CD4-positive, alpha-beta T cell treated with Interleukin-4 for 1 hour (primary cell): ENCODE data around the gene GSE1.

Experiments
- DNase-seq, 2 donors: peaks; one replicate each; pipeline ENCODE4 v3.0.0-alpha.2; 2020 to 2022

Gene GSE1

DNA sequence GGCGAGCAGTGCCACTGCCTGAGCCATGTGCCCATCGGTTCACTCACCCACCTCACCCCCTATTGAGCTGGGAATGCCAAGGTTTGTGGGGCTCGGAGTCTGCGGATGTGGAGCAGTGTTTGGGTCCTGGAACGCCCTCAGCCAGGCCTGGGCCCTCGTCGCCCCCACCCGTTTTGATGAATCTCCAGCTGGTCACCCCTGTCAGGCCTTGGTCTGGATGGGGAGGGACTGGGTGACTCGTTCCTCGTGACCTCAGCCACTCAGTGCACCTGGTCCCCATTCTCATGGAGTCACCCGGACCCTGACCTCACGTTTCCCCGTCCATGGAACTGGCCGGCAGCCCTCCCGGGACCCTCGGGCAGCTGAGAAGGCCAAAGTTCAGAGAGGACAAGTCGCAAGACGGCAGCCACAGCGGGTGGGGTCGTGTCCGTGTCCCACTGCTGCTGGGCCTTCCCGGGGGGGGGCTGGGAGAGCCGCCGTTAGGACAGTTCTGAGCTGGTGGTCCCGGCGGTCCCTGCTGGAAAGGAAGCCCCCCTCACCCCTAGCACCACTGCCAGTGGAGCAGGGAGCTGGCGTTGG, 23.2 kb downstream of the GSE1 start:
- no peak for DNase-seq

DNA sequence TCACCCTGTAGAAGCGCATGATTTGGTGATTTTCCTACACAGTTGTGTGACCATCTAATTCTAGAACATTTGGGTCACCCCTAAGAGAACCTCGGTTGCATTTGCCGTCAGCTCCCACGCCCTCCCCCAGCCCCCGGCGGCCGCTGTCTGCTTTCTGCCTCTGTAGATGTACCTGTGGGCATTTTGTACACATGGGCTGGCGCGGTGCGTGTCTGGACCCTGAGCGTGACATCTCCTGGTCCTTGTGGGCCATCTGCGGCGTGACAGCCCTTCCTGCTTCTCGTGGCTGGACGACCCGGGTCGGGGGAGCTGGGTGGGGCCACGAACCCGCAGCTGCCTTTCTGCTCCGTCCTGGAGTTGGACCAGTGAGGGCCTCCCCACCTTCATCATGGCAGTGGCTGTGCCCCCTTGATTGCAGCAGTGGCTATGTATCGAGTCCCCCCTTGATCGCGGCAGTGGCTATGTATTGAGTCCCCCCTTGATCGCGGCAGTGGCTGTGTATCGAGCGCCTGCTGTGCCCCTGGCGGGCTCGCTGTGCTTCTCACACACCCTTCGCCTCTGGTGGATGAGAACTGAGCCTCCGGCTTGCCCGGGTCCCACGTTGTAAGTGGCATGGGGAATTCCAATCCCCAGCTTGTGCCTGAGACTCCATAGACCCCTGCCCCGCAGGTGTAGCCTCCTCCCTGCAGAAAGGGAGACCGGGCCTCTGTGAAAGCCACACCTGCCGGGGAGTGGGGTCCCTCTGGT, 24.1 kb downstream of the GSE1 start:
- DNase-seq: no peak

DNA sequence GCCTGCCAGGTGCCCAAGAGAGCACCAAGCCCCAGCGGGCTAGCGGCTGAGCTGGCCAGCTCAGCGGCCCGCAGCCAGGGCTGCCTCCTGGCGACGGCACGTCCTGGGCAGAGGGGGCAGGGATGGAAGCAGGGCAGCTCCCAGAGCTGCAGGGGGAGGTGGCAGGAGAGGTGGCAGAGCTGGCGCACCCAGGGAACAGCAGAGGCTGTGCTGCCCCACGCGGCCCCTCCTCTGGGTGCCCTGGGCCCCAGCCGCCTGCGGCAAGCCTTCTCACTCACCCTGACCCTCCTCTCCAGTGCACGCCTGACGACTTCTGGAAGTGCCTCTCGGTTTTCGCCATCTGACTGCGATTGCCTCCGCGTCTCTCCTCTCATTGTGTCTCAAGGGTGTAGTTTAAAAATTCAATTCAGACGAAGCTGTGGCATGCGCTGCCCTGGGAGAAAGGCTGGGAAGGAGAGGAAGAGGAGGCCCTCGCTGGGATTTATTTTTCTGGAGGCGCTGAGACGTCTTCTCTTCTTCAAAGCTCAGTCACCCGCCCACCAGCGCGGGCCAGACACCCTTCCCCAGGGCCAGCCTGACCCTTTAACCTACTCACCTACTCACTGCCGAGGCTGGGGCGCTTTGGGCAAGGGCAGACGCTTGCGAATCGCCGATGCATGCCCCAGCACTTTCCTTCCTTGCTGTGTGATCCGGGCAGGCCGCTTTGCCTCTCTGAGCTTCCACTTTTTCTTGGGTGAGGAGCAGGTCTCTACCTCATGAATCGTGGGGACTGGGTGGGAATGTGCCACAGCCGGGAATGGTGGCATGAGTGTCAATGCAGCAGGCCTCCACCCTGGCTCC, 24.9 kb downstream of the GSE1 start:
- no peak for DNase-seq

DNA sequence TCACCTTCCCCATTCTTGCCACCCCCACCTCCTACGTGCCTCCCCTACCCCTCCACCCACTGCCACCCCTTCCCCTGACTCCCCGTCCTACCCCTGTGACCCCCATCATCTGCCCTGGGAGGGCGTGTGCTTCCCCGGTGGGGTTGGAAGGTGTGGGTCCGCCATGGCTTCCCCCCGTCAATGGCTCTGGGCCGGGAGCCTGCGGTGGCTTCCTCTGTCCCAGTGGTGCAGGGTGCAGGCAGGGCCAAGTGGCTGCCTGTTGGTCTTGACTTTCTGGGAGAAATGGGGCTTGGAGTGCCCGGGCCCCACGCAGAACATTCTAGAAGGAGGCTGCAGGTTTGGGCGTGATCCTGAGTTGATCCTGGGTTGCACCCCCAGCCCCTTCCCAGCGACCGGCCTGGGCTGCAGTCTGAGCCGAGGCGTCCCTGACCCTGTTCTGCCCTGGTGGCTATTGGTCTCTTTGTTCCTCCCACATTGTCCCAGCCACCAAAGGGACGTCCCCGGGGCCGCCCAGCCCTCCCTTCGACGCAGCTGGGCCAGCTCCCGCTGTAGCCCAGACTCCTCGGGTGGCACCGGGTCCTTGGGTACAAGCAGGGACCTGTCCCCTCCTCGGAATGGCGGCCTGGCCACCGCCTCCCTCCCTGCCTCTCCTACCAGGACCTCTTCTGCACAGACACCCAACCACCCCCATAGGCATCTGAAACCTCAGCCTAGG, 25.7 kb downstream of the GSE1 start:
- no peak for DNase-seq

DNA sequence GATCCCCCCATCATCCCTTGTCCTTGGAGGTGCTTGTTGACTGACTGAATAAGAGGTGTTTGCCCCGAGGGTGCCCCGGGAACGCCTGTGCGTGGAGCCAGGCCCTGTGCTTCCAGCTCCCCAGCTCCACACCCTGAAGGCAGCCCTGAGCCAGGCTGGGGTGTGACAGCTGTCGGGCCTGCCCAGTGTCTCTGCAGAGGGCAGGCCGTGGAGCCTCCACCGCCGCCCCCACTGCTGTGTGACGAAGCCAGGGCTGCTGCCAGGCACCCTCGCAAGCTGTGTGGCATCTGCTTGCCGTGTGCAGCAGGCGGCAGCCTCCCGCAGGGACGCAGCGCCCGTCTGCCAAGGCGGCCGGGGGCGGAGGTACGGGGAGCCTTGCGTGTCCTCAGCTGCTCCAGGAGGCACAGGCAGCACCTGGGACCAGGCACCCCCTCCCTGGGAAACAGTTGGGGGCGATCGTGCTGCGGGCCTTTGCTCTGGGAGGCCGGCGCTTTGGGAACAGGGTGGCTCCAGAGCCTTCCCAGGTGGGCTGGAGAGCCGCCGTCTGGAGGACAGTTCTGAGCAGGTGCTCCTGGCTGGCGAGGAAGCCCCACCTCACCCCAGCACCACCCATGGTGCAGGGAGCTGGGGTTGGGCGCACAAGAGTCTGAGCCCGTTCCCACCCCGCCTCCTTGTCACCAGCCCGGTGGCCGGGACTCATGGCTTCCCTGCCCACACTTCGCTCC, 26.6 kb downstream of the GSE1 start:
- no peak for DNase-seq

DNA sequence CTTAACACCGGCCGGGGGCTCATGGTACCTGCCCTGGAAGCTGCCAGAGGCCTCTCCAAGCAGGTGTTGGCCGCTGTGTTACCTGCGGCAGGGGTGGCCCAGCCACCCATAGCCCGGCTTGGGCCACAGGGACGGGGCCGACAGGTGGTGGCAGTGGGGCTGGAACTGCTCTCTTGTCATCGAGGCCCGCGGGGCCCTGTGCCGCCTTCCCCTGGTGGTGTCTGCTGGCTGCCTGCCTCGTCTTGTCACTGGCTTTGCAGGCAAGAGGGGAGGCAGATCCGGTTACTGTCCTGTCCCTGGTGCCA, 27.1 kb downstream of the GSE1 start:
- no peak for DNase-seq

DNA sequence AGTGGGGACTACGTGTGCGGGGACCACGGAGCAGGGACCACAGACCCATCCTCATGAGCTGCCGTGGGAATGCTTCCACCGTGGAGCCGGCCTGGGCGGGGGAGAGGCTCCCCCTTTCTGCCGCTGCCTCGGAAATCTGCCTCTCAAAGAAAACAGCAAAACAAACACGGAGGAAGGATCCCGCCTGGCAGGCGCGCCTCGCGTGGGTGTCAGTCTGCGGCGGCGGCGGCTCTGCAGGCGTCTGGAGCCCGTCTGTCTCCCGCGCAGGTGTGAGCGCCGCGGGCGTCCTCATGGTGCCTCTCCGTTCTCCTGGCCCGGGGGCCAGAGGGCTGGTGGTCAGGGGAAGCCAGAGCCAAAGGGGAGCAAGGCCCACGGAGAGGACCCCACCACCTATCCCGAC, 27.5 kb downstream of the GSE1 start:
- DNase-seq: no peak

DNA sequence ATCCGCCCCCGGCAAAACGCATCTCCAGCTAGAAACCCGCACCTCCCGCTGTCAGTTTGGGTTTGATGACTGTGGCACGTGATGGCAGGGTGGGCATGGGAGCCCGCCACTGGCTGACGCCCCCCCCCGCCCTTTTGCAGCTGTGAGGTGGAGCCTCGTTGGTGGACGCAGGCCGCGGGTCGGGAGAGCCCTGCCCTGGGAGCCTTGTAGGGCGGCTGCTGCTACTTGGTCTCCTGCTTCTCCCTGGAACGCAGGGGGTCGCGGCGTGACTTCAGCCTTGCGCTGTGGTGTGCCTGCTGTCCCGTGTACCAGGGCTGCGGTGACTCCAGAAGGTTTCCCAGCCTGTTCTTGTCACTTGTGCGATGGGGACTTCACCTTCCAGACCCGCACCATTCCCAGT, 28.2 kb downstream of the GSE1 start:
- no peak for DNase-seq

DNA sequence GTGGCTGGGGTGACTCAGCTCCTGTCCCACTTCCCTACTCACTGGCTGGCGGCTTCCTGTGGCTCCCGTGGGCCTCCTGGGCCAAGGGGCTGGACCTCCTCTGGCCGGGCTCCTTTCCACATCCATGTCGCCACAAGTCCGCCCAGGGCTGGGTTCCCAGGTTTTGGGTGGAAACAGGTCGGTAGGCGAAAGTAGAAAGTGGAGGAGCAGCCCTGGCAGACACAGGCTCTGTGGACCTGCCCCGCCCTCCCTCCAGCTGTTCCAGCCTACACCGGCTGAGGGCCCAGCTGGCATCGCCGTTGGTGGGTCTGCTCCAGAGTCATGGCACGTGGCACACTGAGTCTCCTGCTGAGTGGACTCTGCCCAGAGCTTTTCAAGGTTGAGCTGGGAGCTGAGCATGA, 28.7 kb downstream of the GSE1 start:
- no peak for DNase-seq

DNA sequence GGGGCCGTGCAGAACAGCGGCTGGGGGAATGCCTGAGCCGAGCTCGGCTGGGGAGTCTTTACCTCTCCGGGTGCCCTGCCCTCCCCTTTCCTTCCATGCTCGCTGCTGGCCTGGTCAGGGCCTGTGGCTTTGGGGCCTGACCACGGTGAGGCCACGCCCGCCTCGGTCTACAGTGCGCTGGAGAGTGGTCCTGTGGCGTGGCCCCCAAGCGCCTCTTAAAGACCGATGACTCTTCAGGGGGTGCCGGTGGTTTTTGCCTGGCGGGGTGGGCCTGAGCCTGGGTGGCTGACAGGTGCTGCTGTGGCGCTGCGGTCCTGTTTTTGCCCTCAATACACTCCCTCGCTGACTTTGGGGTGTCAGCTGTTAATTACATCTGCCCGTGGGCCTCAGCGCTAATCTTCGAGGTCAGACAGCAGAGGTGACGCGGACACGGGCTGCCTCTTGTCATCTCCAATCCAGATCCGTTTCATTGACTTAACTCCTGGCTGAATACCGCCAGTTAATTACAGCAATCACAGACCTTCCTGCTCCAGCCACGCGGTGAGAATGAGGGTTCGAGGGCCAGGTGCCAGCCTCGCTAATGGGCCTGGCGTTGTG, 29.7 kb downstream of the GSE1 start:
- DNase-seq: no peak

DNA sequence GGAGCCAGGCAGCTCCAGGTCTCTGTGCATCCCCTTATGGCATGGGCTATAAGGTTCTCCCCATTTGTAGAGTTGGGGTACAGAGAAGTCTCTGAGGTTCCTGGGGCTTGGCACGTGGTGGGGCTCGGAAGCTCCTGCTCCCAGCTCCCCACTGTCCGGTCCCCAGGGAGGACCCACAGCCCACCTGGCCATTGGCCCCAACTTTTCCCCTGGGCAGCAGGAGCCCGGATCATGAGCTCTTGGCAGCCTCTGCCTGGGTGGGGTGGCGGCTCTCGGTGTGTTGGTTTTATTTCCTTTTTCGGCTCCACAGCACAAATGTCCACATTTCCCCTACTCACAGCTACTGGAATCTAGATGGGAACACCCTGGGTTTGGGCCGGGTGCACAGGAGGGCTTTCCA, 30.5 kb downstream of the GSE1 start:
- no peak for DNase-seq

DNA sequence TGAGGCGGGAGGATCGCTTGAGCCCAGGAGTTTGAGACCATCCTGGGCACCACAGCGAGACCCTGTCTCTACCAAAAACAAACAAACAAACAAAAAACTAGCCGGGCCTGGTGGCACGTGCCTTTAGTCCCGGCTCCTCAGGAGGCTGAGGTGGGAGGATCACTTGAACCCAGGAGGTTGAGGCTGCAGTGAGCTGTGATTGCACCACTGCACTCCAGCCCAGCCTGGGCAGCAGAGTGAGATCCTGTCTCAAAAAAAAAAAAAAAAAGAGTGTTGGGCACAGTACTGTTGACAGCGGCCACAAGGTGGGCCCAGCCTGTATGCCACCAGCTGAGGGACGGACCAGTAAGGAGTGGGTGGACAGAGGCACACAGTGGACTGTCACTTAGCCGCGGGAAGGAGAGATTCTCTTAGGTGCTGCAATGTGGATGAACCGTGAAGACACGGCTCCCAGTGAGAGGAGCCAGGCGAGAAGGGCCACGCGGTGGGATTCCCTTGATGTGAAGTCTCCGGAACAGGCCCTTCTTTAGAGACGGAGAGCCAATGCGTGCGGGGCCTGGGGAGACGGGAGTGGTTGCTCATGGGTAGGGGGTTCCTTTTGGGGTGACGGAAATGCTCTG, 31.1 kb downstream of the GSE1 start:
- DNase-seq: no peak

DNA sequence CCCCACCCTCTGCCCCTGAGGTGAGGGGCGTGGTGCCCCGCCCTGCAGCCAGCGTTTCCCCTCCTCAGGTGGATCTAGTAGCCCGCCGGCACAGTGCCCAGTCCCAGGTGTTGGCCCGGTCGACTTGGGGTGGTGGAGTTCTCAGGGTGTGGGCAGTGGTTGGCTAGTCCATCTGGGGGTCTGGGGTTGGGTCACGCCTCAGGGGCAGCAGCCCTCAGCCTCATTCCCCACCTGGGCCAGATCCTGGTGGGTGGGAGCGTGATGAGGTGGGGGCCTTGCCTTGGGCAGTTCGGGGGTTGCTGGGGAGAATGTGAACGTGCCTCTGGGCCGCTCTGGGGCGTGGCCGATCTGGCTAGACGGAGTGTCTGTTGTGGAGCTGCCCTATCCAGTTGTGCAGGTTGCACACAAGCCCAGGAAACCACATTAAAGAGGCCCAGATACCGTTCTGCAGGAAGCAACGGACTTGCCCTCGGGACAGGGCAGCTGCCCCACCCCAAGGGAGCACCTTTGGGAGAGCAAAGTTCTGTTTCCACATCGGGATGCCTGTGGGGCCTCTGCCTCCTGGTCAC, 32.0 kb downstream of the GSE1 start:
- no peak for DNase-seq

DNA sequence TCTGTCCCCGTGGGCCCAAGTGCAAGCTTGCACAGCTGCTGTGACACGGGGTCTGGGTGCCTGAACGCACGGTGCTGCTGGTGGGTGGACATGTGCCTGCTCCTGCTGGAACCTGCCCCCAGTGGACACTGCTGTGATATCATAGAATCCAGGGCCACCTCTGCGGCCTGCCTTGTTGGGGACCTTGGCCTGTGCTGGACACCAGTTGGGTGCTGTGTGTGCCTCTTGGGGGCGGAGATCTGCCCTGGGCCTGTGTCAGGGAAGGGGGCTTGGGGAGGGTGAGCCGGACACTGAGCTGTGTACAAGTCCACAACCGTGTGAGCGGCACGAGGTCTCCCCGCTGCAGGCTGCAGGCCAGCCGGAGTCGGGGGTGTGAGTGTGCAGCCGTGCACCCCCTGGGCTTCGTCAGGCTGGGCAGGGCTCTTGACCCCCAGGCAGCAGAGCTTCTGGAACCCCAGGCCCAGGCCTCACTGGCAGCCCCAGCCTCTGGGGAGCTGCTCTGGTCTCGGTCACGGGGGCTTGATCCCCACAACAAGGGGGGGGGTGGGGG, 33.3 kb downstream of the GSE1 start:
- DNase-seq: no peak

DNA sequence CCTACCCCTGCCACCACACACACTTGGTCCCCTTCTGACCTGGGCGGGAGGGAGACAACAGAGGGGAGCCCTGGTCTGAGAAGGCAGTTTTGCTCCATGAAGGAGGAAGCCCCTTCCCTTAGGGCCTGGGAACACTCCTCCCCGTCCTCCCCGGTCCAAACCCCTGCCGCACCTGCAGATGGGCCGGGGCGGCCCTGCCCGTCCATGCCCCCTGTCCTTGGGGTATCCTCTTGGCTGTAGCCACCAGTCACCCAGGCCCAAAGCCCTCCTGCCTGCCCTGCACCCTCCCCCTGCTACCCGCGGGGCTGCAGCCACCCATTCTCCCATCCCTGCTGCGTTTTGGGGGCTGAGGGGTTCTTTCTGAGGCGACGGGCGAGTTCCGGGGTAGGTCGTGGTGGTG, 33.9 kb downstream of the GSE1 start:
- no peak for DNase-seq

DNA sequence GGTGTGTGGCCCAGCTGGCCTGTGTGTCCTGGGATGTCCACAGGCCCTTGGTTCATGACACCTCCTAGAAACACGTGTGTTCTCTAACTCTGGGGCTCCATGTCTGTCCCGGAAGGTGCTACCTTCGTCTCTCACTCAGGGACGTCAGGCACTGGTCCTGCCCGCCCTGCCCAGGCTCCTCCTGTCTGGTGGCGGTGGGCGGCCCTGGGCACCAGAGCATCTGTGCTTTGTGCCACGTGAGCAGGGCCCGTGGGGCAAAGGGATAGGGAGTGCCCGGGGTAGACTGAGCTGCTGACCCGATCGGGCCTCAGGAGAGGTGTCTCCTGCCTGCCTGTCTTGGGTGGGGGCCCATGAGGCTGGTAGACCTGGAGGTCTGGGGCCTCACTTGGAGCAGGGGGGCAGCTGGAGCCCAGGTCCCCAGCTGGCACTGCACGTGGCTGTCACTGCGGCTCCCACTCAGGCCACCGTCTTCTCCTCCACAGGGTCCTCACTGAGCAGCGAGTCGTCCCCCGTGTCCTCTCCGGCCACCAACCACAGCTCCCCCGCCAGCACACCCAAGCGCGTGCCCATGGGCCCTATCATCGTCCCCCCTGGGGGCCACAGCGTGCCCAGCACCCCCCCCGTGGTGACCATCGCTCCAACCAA, 35.1 kb downstream of the GSE1 start:
- DNase-seq: no peak

DNA sequence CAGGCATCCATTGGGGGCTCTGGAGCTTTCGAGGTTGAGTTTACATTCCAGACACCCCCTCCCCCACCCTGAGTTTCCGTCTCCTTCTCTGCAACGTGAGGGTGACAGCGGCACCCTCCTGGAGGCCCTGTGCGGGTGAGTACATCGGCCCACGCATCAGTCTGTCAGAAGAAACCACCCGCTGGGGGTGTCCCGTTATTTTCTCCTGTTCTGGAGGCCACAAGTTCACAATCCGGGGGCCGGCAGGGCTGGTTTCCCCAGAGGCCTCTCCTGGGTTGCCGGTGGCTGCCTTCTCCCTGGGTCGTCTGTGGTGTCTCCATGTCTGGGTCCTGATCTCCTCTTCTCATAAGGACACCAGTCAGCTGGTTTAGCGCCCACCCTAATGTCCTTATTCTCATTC, 35.7 kb downstream of the GSE1 start:
- no peak for DNase-seq

DNA sequence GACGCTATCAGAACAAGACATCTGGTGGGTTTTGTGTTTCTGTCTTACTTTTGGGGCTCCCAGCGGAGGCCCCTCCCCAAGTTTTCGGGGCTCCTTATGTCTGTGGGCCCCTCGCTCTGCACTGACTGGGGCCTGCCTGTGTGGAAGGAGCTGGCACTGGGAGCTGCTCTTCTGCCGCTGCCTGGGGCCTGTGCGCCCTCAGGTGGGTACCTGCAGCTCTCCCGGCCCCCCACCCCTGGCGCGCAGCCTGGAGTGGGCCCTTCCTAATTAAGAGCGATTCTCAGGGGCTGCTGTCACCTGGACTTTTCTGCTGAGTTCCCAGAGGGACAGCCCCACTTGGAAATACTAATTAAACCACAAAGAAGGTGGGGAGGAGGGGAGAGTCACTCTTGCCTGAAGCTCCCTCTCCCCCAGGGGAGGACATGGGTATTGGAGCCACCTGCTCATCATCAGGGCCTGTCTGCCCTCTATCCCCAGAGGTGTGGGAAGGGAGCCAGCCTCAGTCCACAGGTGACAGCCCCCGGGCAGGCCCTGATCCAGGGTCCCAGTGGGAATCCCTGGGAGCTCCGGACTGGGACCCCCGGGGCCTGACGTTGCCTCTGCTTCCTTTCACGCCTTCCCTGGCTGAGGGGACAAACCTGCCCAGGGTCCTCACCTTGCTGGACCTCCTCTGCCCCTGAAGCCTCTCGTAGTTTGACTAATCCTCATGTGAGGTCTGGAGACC, 36.5 kb downstream of the GSE1 start:
- DNase-seq: no peak

DNA sequence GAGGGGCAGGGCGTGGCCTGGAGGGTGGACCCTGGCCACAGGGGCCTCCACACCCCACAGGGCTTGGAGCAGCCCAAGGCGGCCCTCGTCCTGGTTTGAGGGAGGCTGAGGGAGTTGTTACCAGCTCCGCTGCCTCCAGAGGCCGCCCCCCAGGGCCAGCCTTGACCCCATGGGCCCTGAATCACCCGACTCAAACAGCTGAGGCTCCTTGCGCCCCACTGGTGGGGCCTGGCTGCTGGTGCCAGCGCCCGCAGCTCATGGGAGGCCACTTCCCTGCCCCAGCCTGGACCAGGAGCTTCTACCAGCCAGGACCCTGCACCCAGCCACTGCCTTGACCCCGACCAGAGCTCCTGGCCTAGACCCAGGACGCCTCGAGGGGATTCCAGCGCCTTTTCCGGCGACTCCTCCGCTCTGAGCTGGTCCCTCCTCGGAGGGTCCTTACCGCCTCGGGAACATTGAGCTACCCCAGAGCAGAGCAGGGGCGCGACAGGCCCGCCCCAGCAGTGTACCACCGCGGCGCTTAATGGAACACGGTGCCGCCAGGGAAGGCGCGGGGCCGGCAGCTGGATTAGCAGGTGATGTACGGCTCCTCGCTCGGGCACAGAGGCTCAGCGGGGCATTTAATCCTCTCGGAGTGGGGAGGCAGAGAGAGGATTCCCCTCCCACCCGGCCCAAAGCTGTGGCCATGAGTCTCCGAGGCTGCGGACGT, 37.2 kb downstream of the GSE1 start:
- DNase-seq: no peak
